Activated B cell treated with CpG ODN at 0.5 μM for 24 hours (primary cell): ENCODE measurements around the gene NEDD8. TPM values are rescaled to one million over a fixed set of nuclear protein-coding genes. Genes with fewer than 3 reads are reported as not detected.

Experiments used
- ATAC-seq: fragments of 200-7000 bp; cut with Tn5 transposase; one replicate; pipeline ENCODE4 v1.10.0; 2021; ENCODE audit warnings: low read depth, mild to moderate bottlenecking, moderate library complexity
- CTCF ChIA-PET: fragments of 350-600 bp; sonication (Branson Sonifier 250); formaldehyde crosslinking; loops from one replicate; lab custom pipeline; 2021; ENCODE audit warnings: antibody characterized with exemption; lab: Charles Lee
- POLR2A ChIA-PET: fragments of 350-600 bp; sonication (Branson Sonifier 250); formaldehyde crosslinking; loops from one replicate; lab custom pipeline; 2021; ENCODE audit warnings: antibody characterized with exemption; lab: Charles Lee
- DNase-seq: peaks from one replicate; pipeline ENCODE4 v3.0.0; 2022
- H3K27ac Mint-ChIP-seq: one replicate; pipeline ENCODE4 v1.8.0; 2020; ENCODE audit warnings: mixed read lengths
- H3K27me3 Mint-ChIP-seq: one replicate; pipeline ENCODE4 v1.8.0; 2021; ENCODE audit warnings: mixed read lengths
- H3K36me3 Mint-ChIP-seq: one replicate; pipeline ENCODE4 v1.8.0; 2021; ENCODE audit warnings: low read depth, mixed read lengths
- H3K4me1 Mint-ChIP-seq: one replicate; pipeline ENCODE4 v1.8.0; 2021; ENCODE audit warnings: mixed read lengths
- H3K4me3 Mint-ChIP-seq: one replicate; pipeline ENCODE4 v1.8.0; 2020; ENCODE audit warnings: mild to moderate bottlenecking, mixed read lengths
- H3K9me3 Mint-ChIP-seq: one replicate; pipeline ENCODE4 v1.8.0; 2020; ENCODE audit warnings: mixed read lengths
- intact Hi-C: fragments of 100-400 bp; cut with micrococcal nuclease; formaldehyde crosslinking; loops from one replicate; pipeline ENCODE4 v1.15.1; 2024
- total RNA-seq: library from RNA; stranded (reverse); gene quantifications from 2 replicates; pipeline ENCODE4 v1.2.3, GENCODE V29; 2022
- TF ChIP-seq, protein P1 (sequence below): fragments of 200-600 bp; IDR thresholded peaks from one replicate; pipeline ENCODE4 v1.8.0; 2022; ENCODE audit warnings: antibody characterized with exemption, mild to moderate bottlenecking

The NEDD8 gene
- total RNA-seq, 1 donor from 2014 or later, result 129 TPM

GRCh38 chr14:24256960-24257359, 24.8 kb upstream of the NEDD8 start:
- H3K4me3 Mint-ChIP-seq, result no peak overlapping the region
- TF ChIP-seq, protein P1, sequence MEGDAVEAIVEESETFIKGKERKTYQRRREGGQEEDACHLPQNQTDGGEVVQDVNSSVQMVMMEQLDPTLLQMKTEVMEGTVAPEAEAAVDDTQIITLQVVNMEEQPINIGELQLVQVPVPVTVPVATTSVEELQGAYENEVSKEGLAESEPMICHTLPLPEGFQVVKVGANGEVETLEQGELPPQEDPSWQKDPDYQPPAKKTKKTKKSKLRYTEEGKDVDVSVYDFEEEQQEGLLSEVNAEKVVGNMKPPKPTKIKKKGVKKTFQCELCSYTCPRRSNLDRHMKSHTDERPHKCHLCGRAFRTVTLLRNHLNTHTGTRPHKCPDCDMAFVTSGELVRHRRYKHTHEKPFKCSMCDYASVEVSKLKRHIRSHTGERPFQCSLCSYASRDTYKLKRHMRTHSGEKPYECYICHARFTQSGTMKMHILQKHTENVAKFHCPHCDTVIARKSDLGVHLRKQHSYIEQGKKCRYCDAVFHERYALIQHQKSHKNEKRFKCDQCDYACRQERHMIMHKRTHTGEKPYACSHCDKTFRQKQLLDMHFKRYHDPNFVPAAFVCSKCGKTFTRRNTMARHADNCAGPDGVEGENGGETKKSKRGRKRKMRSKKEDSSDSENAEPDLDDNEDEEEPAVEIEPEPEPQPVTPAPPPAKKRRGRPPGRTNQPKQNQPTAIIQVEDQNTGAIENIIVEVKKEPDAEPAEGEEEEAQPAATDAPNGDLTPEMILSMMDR, result no peak
- DNase-seq (no peak), ATAC-seq (no peak)
- POLR2A ChIA-PET, result no interaction called here
- intact Hi-C loops, result no loop called here
- H3K27me3 Mint-ChIP-seq, result no peaks in the 10 kb centered on the region
- no peaks in the 10 kb centered on the region for H3K4me1 Mint-ChIP-seq
- H3K27ac Mint-ChIP-seq, result no peak overlapping the region
- peaks cover 34% of the 10 kb centered on the region for H3K36me3 Mint-ChIP-seq
- H3K9me3 Mint-ChIP-seq, result no peaks in the 10 kb centered on the region
- CTCF ChIA-PET, result no interaction called here

DNA sequence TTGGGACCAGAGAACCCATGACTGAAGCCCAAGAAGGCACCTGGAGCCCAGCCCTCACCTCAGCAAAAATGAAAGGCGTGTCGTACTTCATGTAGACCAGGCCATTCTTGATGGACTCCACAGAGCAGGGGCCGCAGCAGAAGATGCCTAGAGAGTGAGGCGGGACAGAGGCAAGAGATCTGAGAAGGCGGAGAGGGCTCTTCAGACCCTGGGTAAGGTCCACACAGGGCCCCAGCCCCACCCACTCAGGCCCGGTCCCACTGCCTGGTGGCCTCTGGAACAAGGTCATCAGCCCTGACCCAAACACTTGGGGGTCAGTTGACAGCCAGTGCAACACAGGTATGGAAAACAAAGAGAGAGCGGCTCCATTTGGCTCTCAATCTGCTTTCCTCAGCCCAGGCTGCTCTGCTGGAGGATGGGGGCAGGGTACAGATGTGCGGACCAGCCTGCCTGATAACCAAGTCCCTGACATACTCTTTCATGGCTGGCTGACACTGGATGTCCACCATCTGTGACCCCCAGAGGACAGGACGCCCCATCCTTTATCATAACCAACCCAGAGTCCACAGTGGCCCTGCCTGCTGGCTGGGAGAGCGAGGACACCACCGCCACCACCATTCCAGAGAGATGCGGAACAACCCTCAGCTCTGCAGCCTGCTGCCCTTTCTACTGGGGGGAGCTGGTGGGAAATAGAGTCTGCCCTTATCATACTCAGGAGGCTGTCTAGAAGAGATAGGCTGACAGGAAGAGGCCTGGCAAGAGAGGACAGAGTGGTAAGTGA, 24.0 kb upstream of the NEDD8 start:
- TF ChIP-seq, protein P1, result no peak
- ChIA-PET POLR2A (interaction anchor here (1.4 kb wide), 1 partner anchor 15 kb away, joined by 5 read pairs; the partner anchor contains the start of gene RABGGTA), CTCF (no interaction called here)
- Mint-ChIP-seq H3K4me1 (no peaks in the 10 kb centered on the region), H3K9me3 (no peaks in the 10 kb centered on the region), H3K36me3 (peaks cover 33% of the 10 kb centered on the region), H3K27ac (no peak overlapping the region), H3K4me3 (no peak overlapping the region), H3K27me3 (no peaks in the 10 kb centered on the region)
- intact Hi-C loops, result no loop called here
- DNase-seq (no peak), ATAC-seq (no peak)

- no peaks in the 10 kb centered on the region for H3K4me1 Mint-ChIP-seq
- H3K9me3 Mint-ChIP-seq, result no peaks in the 10 kb centered on the region
- no peak for DNase-seq
- H3K27me3 Mint-ChIP-seq, result no peaks in the 10 kb centered on the region
- TF ChIP-seq, protein P1, result no peak
- no peak for ATAC-seq
- H3K4me3 Mint-ChIP-seq, result no peak overlapping the region
- CTCF ChIA-PET, result no interaction called here
- intact Hi-C loops, result no loop called here
- no peak overlapping the region for H3K27ac Mint-ChIP-seq
- peaks cover 32% of the 10 kb centered on the region for H3K36me3 Mint-ChIP-seq
- POLR2A ChIA-PET, result interaction anchor here (0.8 to 1.4 kb wide), 2 partner anchors 13 to 16 kb away, joined by 3 to 5 read pairs; partner anchors contain the start of genes RABGGTA and TINF2
These were observed 23.3 kb upstream of the NEDD8 start for GRCh38 chr14:24255438-24255837.

- CTCF ChIA-PET, result no interaction called here
- intact Hi-C loops, result no loop called here
- Mint-ChIP-seq H3K27me3 (no peaks in the 10 kb centered on the region), H3K9me3 (no peaks in the 10 kb centered on the region), H3K4me1 (no peaks in the 10 kb centered on the region), H3K36me3 (peaks cover 33% of the 10 kb centered on the region), H3K4me3 (no peak overlapping the region), H3K27ac (no peak overlapping the region)
- DNase-seq (no peak), ATAC-seq (no peak)
- TF ChIP-seq, protein P1, result no peak
- POLR2A ChIA-PET, result interaction anchor here (0.8 to 1.4 kb wide), 2 partner anchors 13 to 16 kb away, joined by 3 to 5 read pairs; partner anchors contain the start of genes RABGGTA and TINF2
These were observed 22.6 kb upstream of the NEDD8 start for GRCh38 chr14:24254630-24255392.

DNA sequence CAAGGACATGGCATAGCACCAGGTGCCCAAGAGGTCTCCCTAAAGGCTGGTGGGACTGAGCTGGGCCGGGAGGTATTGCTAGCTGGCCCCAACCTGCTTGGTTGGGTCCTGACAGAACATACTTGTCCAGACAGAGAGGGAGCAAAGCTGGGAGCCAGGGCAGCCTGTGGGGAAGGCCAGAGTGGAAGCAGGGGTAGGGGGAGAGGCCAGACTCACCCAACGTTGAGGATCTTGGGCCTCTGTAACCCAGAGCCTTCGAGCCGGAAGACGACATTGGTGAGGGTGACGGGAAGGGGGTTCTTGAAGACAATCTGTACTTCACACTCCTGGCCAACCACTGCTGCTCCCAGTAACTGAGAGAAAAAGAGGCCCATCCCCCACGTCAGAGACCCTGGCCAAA, 21.8 kb upstream of the NEDD8 start:
- Mint-ChIP-seq H3K9me3 (no peaks in the 10 kb centered on the region), H3K27ac (no peak overlapping the region), H3K4me1 (no peaks in the 10 kb centered on the region), H3K27me3 (no peaks in the 10 kb centered on the region), H3K4me3 (no peak overlapping the region), H3K36me3 (peaks cover 33% of the 10 kb centered on the region)
- intact Hi-C loops, result no loop called here
- ChIA-PET POLR2A (no interaction called here), CTCF (interaction anchor here (0.9 to 1.8 kb wide), 2 partner anchors 16 to 43 kb away, joined by 3 to 4 read pairs; no protein-coding TSS in a partner anchor)
- DNase-seq (no peak), ATAC-seq (no peak)
- TF ChIP-seq, protein P1, result no peak
